ENCODE results near the gene B4GALT3.

Gene B4GALT3

GRCh38 chr1:161159913-161160243, 17.4 kb downstream of the B4GALT3 start:
- no peak for DNase-seq

- DNase-seq: peak; percentile 91
Observed at GRCh38 chr1:161159087-161159912, 18.0 kb downstream of the B4GALT3 start, which contains the start of gene USP21. Gene USP21, plus strand, starts transcription at chr1:161159500. Its CDS starts 1,141 bp downstream, at chr1:161160641.

DNA sequence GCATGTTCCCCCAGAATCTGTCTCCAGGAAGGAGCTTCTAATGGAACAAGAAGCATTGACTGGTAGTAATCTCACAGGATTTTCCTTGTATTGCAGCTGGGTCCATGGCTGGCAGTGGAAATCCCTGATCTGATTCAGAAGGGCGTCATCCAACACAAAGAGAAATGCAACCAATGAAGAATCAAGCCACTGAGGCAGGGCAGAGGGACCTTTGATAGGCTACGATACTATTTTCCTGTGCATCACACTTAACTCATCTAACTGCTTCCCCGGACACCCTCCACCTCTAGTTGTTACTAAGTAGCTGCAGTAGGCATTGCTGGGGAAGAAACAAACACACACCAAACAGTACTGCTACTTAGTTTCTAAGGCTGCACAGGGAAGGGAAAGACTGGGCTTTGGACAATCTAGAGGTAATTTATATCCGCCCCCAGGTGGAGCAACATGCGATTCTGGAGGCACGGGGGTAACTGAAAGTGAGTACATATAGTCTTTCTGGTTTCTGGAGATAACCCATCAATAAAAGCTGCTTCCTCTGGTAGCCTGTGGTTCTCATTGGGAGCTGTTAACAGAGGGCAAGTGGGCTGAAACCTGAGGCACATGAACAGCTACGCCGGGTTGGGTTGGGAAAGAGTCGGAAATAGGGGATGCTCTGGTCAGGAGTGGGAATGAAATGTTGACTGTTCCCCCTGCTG, 18.8 kb downstream of the B4GALT3 start:
- no peak for DNase-seq

GRCh38 chr1:161157867-161158266, 19.4 kb downstream of the B4GALT3 start:
- no peak for DNase-seq

DNA sequence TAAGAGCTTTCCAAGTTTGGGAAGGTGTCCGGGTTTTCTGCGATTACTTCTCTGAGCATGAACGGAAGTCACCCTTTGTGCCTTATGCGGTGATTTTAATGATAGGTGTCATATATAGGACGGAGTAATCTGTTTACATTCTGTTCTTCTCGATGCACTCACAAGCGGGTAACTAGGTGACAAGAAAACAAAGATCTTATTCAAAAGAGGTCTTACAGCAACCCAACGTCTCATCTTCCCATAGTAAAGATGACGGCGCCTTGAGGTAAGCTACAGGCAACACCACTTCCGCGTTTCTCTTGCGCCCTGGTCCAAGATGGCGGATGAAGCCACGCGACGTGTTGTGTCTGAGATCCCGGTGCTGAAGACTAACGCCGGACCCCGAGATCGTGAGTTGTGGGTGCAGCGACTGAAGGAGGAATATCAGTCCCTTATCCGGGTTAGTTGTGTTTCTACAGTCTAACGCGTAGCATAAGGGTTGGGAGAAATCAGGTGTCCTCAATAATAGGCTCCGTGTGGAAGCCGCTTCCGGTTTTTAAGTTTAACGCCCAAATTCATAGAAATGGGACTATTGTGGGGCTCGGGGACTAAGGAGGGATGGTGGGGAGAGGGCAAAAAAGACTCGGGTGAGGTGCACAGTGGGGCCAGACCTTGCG, 23.5 kb downstream of the B4GALT3 start, which contains the start of gene UFC1:
TSS of gene UFC1 (plus strand) at position 297 of the 656 bp plus-strand sequence. CDS start at position 317, 20 bp downstream.
- DNase-seq: peak; percentile 85

DNA sequence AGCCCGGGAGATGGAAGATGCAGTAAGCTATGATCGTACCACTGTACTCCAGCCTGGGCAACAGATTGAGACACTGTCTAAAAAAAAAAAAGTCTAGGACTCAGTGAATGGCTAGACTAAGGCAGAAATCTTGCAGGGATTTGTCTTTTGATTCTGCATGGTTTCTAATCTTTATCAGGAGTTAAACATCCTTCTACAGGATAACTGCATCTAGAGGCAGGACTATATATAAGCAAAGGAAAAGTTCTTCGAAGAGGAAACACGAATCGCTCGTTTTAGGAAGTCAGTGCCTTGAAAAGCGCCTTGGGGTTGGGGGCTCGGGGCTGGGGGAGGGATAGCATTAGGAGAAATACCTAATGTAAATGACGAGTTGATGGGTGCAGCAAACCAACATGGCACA, 24.1 kb downstream of the B4GALT3 start:
- no peak for DNase-seq

- no peak for DNase-seq
Observed at GRCh38 chr1:161145832-161146231, 31.5 kb downstream of the B4GALT3 start.

DNA sequence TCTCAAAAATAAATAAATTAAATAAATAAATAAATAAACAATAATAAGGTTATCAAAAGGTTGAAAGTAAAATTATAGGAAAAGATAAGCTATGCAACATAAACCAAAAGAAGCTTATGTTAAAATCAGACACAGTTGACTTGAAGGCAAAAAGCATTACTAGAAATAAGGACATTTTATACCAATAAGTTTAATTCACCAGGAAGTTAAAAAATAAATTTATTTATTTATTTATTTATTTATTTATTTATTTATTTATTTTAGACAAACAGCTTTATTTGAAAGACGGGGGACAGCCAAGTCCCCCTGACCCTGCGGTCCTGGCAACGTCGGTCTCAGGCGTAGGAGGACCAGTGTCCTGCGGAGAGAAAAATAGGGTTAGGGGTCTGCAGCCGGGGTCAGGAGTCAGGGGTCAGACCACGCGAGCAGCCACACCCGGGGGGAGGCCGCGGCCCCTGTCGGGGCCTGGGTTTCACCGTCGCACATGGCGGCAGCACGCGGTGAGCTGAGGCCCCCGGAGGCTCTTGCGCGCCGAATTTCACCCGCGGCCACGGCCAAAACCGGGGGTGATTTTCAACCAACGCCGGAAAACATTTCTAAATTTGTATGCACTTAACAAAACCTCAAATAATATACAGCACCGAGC, 36.4 kb downstream of the B4GALT3 start:
- DNase-seq: no peak

GRCh38 chr1:161139766-161140165, 37.5 kb downstream of the B4GALT3 start:
- DNase-seq: peak; percentile 32

GRCh38 chr1:161138431-161138830, 38.9 kb downstream of the B4GALT3 start:
- DNase-seq: no peak

- no peak for DNase-seq
Observed at GRCh38 chr1:161137881-161138280, 39.4 kb downstream of the B4GALT3 start.

DNA sequence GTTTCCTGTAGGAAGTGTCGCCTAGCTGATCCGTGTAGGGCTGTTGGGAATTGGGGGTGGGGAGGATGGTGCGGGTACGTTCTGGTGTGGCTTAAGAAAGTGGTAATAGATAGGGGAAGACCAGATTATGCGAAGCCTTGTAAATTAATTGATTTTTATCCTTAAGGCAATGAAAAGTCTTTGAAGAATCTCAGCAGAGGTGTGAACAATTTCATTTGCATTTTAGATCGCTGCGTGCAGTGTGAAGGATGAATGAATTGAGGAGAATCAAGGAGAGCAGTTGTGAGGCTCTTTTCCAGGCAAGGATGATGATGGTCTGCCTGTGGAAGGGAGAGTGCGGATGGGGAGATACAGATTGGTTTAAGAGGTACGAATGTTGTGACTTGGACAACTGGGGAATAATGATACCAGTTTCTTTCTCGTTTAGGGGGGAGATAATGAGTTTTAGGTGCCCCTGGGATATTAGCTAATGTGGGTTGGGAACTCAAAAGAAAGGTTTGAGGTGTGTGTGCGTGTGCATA, 44.0 kb downstream of the B4GALT3 start:
- DNase-seq: no peak

GRCh38 chr1:161132410-161133219, 44.7 kb downstream of the B4GALT3 start, which contains the start of gene DEDD:
Gene DEDD, minus strand, starts transcription at chr1:161132667. Its CDS starts 8,205 bp downstream, at chr1:161124462.
- peak; percentile 96 for DNase-seq

DNA sequence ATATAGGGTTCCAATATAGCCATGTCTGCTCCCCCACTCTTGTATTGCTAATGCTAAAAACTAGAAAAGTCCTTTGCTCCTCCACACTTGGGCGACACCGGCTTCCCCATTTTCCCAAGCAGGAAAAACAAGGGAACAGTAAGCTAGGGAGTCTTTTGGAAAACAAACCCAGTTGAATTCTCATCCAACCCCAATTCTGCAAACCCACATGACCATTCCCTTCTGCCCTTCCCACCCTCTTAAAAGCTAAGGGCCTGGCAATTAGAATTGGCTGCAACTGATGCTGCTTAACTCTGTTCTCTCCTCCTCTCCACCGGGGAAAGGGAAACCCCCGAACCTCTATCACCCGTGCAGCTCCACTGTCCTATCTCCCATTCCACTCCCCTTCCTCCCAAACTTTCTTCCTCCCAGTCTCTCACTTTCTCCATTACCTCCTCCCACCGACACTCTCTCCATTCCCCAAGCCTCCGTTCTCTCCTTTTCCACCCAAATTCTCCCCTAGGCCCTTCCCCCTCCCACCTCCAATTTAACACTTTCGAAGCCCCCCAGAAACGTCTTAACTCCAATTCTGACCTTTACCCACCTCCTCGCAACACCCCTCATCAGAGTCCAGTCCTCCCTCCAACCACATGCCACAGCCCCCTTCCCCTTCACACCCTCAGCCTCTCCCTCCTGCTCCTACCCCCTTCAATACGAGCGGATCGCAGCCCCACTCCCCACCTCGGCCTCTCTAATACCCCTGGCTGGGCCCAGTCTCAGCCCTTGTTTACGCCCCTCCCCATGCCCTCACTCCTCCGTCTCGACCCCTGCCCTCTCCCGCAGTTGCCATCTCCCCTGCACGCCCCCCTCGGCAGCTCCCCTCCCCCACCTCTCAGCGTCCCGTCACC, 45.5 kb downstream of the B4GALT3 start:
- DNase-seq: no peak

- no peak for DNase-seq
Observed at GRCh38 chr1:161130266-161130665, 47.0 kb downstream of the B4GALT3 start.

GRCh38 chr1:161128591-161129420, 48.5 kb downstream of the B4GALT3 start:
- DNase-seq: no peak

- DNase-seq: no peak
Observed at GRCh38 chr1:161127649-161128048, 49.7 kb downstream of the B4GALT3 start.

DNA sequence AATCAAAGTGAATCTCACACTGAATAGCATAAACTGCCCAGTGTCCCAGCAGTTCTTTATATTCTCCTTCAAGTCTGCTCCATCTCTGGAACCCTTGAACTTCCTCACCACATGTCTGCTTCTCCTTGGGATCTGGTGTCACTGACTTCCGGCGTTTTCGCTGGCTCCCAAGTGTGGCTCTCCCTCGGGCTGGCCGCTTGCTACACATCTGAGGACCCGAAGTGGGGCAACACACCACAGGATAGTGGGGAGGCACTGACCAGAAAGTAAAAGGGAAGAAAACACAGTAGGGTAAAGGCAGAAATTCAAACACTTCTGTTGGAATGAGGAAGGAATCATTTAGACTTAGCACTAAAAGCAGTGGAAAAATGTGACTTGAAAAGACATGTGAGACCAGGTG, 54.3 kb downstream of the B4GALT3 start:
- no peak for DNase-seq

- no peak for DNase-seq
Observed at GRCh38 chr1:161121834-161122233, 55.5 kb downstream of the B4GALT3 start.
